ENCODE measurements around the gene SERPINE1. TPM values are rescaled to one million over a fixed set of nuclear protein-coding genes. Genes with fewer than 3 reads are reported as not detected.

The SERPINE1 gene
- total and polyA plus RNA-seq, 2 of the 13 experiments (the other 11 are each of a cell fraction or from before 2014, with no cell fraction given) = 21.2 to 1,576 TPM

- TF ChIP-seq DMAP1 (CRISPR knock-in tag; IDR thresholded peaks at IDR 0.05) (peak; percentile 47; the same call in 1 of the 2 replicates), ZNF30 (CRISPR knock-in tag; IDR thresholded peaks at IDR 0.05) (no peak), PITX1 (CRISPR knock-in tag; IDR thresholded peaks at IDR 0.05) (peak; percentile 34; the same call in 1 of the 2 replicates), CCDC6 (CRISPR knock-in tag; IDR thresholded peaks at IDR 0.05) (no peak), RFXAP (CRISPR knock-in tag; IDR thresholded peaks at IDR 0.05; ENCODE audit: borderline replicate concordance) (no peak; the same call in 1 of the 2 replicates), ATRX (CRISPR knock-in tag; IDR thresholded peaks at IDR 0.05; ENCODE audit: borderline replicate concordance) (no peak), ZNF382 (CRISPR knock-in tag; IDR thresholded peaks at IDR 0.05; ENCODE audit: borderline replicate concordance) (no peak), ZNF20 (CRISPR knock-in tag; IDR thresholded peaks at IDR 0.05) (no peak), ZNF746 (CRISPR knock-in tag; IDR thresholded peaks at IDR 0.05) (peak; percentile 64; the same call in 1 of the 2 replicates), ZNF550 (CRISPR knock-in tag; IDR thresholded peaks at IDR 0.05; ENCODE audit: borderline replicate concordance) (no peak), PLSCR1 (CRISPR knock-in tag; IDR thresholded peaks at IDR 0.05; ENCODE audit: borderline replicate concordance) (no peak), HNF4G (IDR thresholded peaks at IDR 0.05; ENCODE audit: borderline replicate concordance, low read depth, low read length) (no peak), HNF4G (CRISPR knock-in tag; IDR thresholded peaks at IDR 0.05; ENCODE audit: borderline replicate concordance, low read depth) (no peak; the same call in 1 of the 2 replicates), ZNF549 (CRISPR knock-in tag; IDR thresholded peaks at IDR 0.05) (no peak), TOPORS (CRISPR knock-in tag; IDR thresholded peaks at IDR 0.05) (no peak), TSC22D2 (CRISPR knock-in tag; IDR thresholded peaks at IDR 0.05; ENCODE audit: borderline replicate concordance) (no peak), TCF12 (IDR thresholded peaks at IDR 0.05) (no peak), TCF12 (CRISPR knock-in tag; IDR thresholded peaks at IDR 0.05) (no peak), PAWR (CRISPR knock-in tag; IDR thresholded peaks at IDR 0.05; ENCODE audit: borderline replicate concordance) (no peak), ZSCAN12 (CRISPR knock-in tag; IDR thresholded peaks at IDR 0.05) (no peak), ZNF619 (CRISPR knock-in tag; IDR thresholded peaks at IDR 0.05) (peak; percentile 44; the same call in 1 of the 2 replicates), ZNF274 (CRISPR knock-in tag; IDR thresholded peaks at IDR 0.05) (peak; percentile 9; the same call in 1 of the 2 replicates), ZNF34 (CRISPR knock-in tag; IDR thresholded peaks at IDR 0.05; ENCODE audit: borderline replicate concordance) (no peak), ZNF282 (IDR thresholded peaks at IDR 0.05; ENCODE audit: partially characterized antibody) (no peak), ZFYVE20 (CRISPR knock-in tag; IDR thresholded peaks at IDR 0.05; ENCODE audit: borderline replicate concordance, low read depth) (no peak), REL (CRISPR knock-in tag; conservative IDR thresholded peaks at IDR 0.05) (no peak)
These were observed 41.5 kb upstream of the SERPINE1 start, which contains the start of gene TRIM56 (continued) for GRCh38 chr7:101085162-101085964.

Measured in HepG2 (cell line).